Loucy (cell line): ENCODE results near the gene SOX3.

Source experiments
- H2AFZ ChIP-seq: fragments of 200-600 bp; sonication (generic); 2 replicates; pipeline ENCODE4 v1.6.0; 2016; ENCODE audit warnings: antibody characterized with exemption, mild to moderate bottlenecking, low read length, moderate library complexity
- H3F3A ChIP-seq: fragments of 200-600 bp; 2 replicates; pipeline ENCODE4 v1.6.0; 2016; ENCODE audit warnings: antibody characterized with exemption, low read depth, mild to moderate bottlenecking
- H3K27me3 ChIP-seq: fragments of 200-600 bp; sonication (generic); 2 replicates; pipeline ENCODE4 v1.6.1; 2014; ENCODE audit warnings: low read length, mild to moderate bottlenecking; ENCODE audit not compliant: insufficient read depth, poor library complexity, severe bottlenecking
- H3K36me3 ChIP-seq: fragments of 200-600 bp; sonication (generic); 2 replicates; pipeline ENCODE4 v1.6.1; 2016; ENCODE audit warnings: low read length; ENCODE audit not compliant: insufficient read depth
- H3K4me1 ChIP-seq: fragments of 200-600 bp; sonication (generic); 2 replicates; pipeline ENCODE4 v1.5.1; 2014; ENCODE audit warnings: low read length, mild to moderate bottlenecking; ENCODE audit not compliant: insufficient read depth, poor library complexity, severe bottlenecking
- H3K4me2 ChIP-seq: fragments of 200-600 bp; sonication (generic); 2 replicates; pipeline ENCODE4 v1.6.0; 2014; ENCODE audit warnings: antibody characterized with exemption, low read length, low read depth, mild to moderate bottlenecking; ENCODE audit not compliant: poor library complexity, severe bottlenecking
- H3K4me3 ChIP-seq: fragments of 200-600 bp; sonication (generic); 2 replicates; pipeline ENCODE4 v1.5.1; 2014; ENCODE audit warnings: low read length, mild to moderate bottlenecking, mixed read lengths; ENCODE audit not compliant: poor library complexity, severe bottlenecking
- H3K79me2 ChIP-seq: fragments of 200-600 bp; sonication (generic); 2 replicates; pipeline ENCODE4 v1.6.1; 2014; ENCODE audit warnings: low read length; ENCODE audit not compliant: insufficient read depth
- H3K9ac ChIP-seq: fragments of 200-600 bp; sonication (generic); 2 replicates; pipeline ENCODE4 v1.6.0; 2014; ENCODE audit warnings: mild to moderate bottlenecking, low read depth, low read length, moderate library complexity; ENCODE audit not compliant: poor library complexity, severe bottlenecking
- H3K9me2 ChIP-seq: fragments of 200-600 bp; sonication (generic); replicated peaks from 2 replicates; pipeline ENCODE4 v1.6.1; 2016; ENCODE audit warnings: low read depth, low read length, mixed read lengths
- H3K9me3 ChIP-seq: fragments of 200-600 bp; sonication (generic); 2 replicates; pipeline ENCODE4 v1.6.1; 2014; ENCODE audit warnings: mild to moderate bottlenecking, antibody characterized with exemption, low read length, low read depth; ENCODE audit not compliant: insufficient read depth
- H4K20me1 ChIP-seq: fragments of 200-600 bp; sonication (generic); 2 replicates; pipeline ENCODE4 v1.6.0; 2014; ENCODE audit warnings: antibody characterized with exemption, low read length, mild to moderate bottlenecking; ENCODE audit not compliant: insufficient read depth, poor library complexity, severe bottlenecking
- EZH2phosphoT487 ChIP-seq: fragments of 200-600 bp; IDR thresholded peaks from 2 replicates; pipeline ENCODE4 v1.6.1; 2018; ENCODE audit warnings: antibody characterized with exemption, mild to moderate bottlenecking, moderate library complexity, borderline replicate concordance
- TF ChIP-seq, protein P1 (sequence below): fragments of 200-600 bp; sonication (generic); conservative IDR thresholded peaks from 2 replicates; pipeline ENCODE4 v1.5.1; 2014; ENCODE audit warnings: mild to moderate bottlenecking, antibody characterized with exemption, low read length

SOX3 gene

GRCh38 chrX:140501321-140501720 lies 3.5 kb downstream of the SOX3 start:
- Histone ChIP-seq H2AFZ (no peak overlapping the region), H3F3A (no peaks in the 10 kb centered on the region), H3K27me3 (no peaks in the 10 kb centered on the region), H3K4me2 (no peak overlapping the region), H3K9me2 (no peaks in the 10 kb centered on the region), H3K4me3 (no peak overlapping the region), H3K9ac (no peak overlapping the region), H3K4me1 (no peaks in the 10 kb centered on the region), H3K79me2 (no peaks in the 10 kb centered on the region), H3K9me3 (no peaks in the 10 kb centered on the region), H4K20me1 (no peaks in the 10 kb centered on the region), H3K36me3 (no peaks in the 10 kb centered on the region)
- no peak for TF ChIP-seq EZH2phosphoT487
- TF ChIP-seq, protein P1, sequence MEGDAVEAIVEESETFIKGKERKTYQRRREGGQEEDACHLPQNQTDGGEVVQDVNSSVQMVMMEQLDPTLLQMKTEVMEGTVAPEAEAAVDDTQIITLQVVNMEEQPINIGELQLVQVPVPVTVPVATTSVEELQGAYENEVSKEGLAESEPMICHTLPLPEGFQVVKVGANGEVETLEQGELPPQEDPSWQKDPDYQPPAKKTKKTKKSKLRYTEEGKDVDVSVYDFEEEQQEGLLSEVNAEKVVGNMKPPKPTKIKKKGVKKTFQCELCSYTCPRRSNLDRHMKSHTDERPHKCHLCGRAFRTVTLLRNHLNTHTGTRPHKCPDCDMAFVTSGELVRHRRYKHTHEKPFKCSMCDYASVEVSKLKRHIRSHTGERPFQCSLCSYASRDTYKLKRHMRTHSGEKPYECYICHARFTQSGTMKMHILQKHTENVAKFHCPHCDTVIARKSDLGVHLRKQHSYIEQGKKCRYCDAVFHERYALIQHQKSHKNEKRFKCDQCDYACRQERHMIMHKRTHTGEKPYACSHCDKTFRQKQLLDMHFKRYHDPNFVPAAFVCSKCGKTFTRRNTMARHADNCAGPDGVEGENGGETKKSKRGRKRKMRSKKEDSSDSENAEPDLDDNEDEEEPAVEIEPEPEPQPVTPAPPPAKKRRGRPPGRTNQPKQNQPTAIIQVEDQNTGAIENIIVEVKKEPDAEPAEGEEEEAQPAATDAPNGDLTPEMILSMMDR = no peak

- Histone ChIP-seq H3K9me2 (no peaks in the 10 kb centered on the region), H3K4me2 (no peak overlapping the region), H3K9ac (no peak overlapping the region), H3K27me3 (no peaks in the 10 kb centered on the region), H3K79me2 (no peaks in the 10 kb centered on the region), H4K20me1 (no peaks in the 10 kb centered on the region), H2AFZ (no peak overlapping the region), H3F3A (no peaks in the 10 kb centered on the region), H3K4me3 (no peak overlapping the region), H3K4me1 (no peaks in the 10 kb centered on the region), H3K36me3 (no peaks in the 10 kb centered on the region), H3K9me3 (no peaks in the 10 kb centered on the region)
- TF ChIP-seq EZH2phosphoT487 = no peak
- TF ChIP-seq, protein P1 = no peak
Observed at GRCh38 chrX:140500441-140500840, 4.4 kb downstream of the SOX3 start.

DNA sequence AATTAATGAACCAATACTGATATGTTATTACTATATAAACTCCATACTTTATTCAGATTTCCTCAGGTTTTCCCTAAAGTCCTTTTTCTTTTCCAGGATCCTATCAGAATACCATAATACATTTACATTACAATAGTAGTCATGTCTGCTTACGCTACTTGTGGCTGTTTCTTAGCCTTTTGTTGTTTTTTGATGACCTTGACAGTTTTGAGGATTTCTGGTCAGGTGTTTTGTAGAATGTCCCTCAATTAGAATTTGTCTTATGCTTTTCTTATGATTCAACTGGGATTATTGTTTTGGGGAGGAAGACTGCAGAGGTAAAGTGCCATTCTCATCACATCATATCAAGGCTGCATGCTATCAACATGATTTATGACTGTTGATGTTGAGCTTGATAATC lies 9.1 kb downstream of the SOX3 start:
- H3F3A ChIP-seq = no peaks in the 10 kb centered on the region
- no peaks in the 10 kb centered on the region for H3K79me2 ChIP-seq
- no peaks in the 10 kb centered on the region for H3K27me3 ChIP-seq
- TF ChIP-seq, protein P1 = no peak
- TF ChIP-seq EZH2phosphoT487 = no peak
- H3K9ac ChIP-seq = no peak overlapping the region
- no peak overlapping the region for H2AFZ ChIP-seq
- no peak overlapping the region for H3K4me2 ChIP-seq
- H3K9me2 ChIP-seq = no peaks in the 10 kb centered on the region
- no peaks in the 10 kb centered on the region for H3K9me3 ChIP-seq
- H3K36me3 ChIP-seq = no peaks in the 10 kb centered on the region
- no peak overlapping the region for H3K4me3 ChIP-seq
- no peaks in the 10 kb centered on the region for H4K20me1 ChIP-seq
- no peaks in the 10 kb centered on the region for H3K4me1 ChIP-seq
